Endothelial cell (in vitro differentiated cells): Measurements from ENCODE around the gene MAP1LC3B. TPM values are rescaled to one million over a fixed set of nuclear protein-coding genes. Genes with fewer than 3 reads are reported as not detected.
A peak's percentile ranks its signal among the peaks of the same experiment; 100 is the strongest.
"Not testable (repeated sequence)": the region's sequence is repeated elsewhere in the genome, so short reads cannot be mapped to it uniquely, and the experiment has no call there.

Experiments used
- DNase-seq: peaks from one replicate; pipeline ENCODE4 v3.0.0; 2021; ENCODE audit warnings: low spot score
- H3K27ac Mint-ChIP-seq: one replicate; pipeline ENCODE4 v1.8.0; 2021; ENCODE audit warnings: mixed read lengths, inconsistent platforms; ENCODE audit not compliant: unreplicated experiment
- H3K27me3 Mint-ChIP-seq: one replicate; pipeline ENCODE4 v1.8.0; 2021; ENCODE audit warnings: mild to moderate bottlenecking, moderate library complexity, mixed read lengths, inconsistent platforms; ENCODE audit not compliant: unreplicated experiment
- H3K36me3 Mint-ChIP-seq: one replicate; pipeline ENCODE4 v1.8.0; 2021; ENCODE audit warnings: mild to moderate bottlenecking, low read depth, mixed read lengths, inconsistent platforms; ENCODE audit not compliant: unreplicated experiment
- H3K4me1 Mint-ChIP-seq: one replicate; pipeline ENCODE4 v1.8.0; 2021; ENCODE audit warnings: mild to moderate bottlenecking, mixed read lengths, inconsistent platforms; ENCODE audit not compliant: unreplicated experiment
- H3K4me3 Mint-ChIP-seq: one replicate; pipeline ENCODE4 v1.8.0; 2021; ENCODE audit warnings: mild to moderate bottlenecking, mixed read lengths, inconsistent platforms; ENCODE audit not compliant: unreplicated experiment
- H3K9me3 Mint-ChIP-seq: one replicate; pipeline ENCODE4 v1.8.0; 2021; ENCODE audit warnings: mixed read lengths, inconsistent platforms; ENCODE audit not compliant: unreplicated experiment
- total RNA-seq: library from RNA; stranded (reverse); fragmentation: NEBNext Ultra II Directional; extraction: Animal tissue kit (Norgen Biotek cat#: 25700); gene quantifications from one replicate; pipeline ENCODE4 v1.2.1, GENCODE V29; 2021; ENCODE audit not compliant: unreplicated experiment
- TF ChIP-seq, protein P1 (sequence below): fragments of 200-600 bp; sonication (generic); IDR thresholded peaks from one replicate; pipeline ENCODE4 v1.5.0; 2021; ENCODE audit warnings: antibody characterized with exemption; ENCODE audit not compliant: unreplicated experiment

MAP1LC3B gene
- total RNA-seq, 1 donor from 2014 or later: 71.6 TPM

DNA sequence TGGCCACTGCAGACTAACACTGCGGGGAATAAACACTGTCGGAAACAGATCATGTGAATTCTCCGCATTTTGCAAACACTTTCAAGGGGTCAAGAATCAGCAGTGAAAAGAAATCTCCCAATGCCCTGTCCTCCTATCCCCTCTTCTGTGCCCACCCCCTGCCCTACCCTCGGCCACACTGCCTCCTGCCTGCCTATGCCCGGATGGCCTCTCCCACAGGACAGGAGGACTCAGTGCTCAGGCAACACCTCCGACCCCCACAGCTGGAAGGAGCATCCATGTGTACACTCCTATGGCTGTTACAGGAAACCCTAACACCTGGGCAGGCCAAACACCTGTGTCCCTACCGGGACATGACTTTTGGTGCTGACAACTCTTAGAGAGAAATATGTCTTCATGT lies 33.0 kb upstream of the MAP1LC3B start:
- H3K36me3 Mint-ChIP-seq: no peaks in the 10 kb centered on the region
- H3K4me3 Mint-ChIP-seq: peak overlapping the region; percentile 15
- no peak overlapping the region for H3K27ac Mint-ChIP-seq
- no peaks in the 10 kb centered on the region for H3K9me3 Mint-ChIP-seq
- TF ChIP-seq, protein P1, sequence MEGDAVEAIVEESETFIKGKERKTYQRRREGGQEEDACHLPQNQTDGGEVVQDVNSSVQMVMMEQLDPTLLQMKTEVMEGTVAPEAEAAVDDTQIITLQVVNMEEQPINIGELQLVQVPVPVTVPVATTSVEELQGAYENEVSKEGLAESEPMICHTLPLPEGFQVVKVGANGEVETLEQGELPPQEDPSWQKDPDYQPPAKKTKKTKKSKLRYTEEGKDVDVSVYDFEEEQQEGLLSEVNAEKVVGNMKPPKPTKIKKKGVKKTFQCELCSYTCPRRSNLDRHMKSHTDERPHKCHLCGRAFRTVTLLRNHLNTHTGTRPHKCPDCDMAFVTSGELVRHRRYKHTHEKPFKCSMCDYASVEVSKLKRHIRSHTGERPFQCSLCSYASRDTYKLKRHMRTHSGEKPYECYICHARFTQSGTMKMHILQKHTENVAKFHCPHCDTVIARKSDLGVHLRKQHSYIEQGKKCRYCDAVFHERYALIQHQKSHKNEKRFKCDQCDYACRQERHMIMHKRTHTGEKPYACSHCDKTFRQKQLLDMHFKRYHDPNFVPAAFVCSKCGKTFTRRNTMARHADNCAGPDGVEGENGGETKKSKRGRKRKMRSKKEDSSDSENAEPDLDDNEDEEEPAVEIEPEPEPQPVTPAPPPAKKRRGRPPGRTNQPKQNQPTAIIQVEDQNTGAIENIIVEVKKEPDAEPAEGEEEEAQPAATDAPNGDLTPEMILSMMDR: no peak
- no peaks in the 10 kb centered on the region for H3K4me1 Mint-ChIP-seq
- H3K27me3 Mint-ChIP-seq: no peaks in the 10 kb centered on the region
- no peak for DNase-seq

DNA sequence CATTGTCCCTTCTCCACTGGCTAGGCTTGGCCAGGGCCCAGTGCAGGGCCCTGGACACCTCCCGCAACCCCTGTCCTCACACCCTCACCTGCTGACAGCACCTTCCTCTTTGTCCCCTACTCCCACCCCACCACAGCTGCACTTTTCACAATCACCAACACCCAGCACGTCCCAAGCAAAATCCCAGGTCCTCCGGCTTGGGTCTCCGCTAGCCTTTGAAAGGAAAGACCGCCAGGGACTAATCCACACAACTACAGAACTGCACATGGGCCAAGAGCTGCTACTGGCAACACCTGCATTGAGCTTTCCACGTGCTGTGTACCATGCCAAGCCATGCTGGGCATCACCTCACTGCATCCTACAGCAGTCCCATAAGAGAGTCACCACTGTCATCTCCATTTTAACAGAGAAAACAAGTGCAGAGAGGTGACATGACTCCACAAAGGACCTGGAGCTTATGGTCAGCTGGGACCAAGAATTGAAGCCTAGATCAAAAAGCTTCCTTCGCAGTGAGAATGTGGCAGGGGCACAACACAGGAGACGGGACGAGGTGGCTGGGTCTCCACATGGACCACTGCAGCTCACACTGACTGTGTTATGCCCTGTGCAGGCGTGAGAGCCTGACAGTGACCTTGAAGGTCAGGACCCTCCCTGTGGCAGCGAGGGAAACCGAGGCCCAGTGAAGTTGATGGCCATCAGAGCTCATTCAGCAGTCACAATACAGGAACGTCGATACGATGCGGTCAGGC lies 31.1 kb upstream of the MAP1LC3B start:
- no peaks in the 10 kb centered on the region for H3K9me3 Mint-ChIP-seq
- no peak for DNase-seq
- no peaks in the 10 kb centered on the region for H3K4me1 Mint-ChIP-seq
- H3K36me3 Mint-ChIP-seq: no peaks in the 10 kb centered on the region
- H3K27ac Mint-ChIP-seq: no peak overlapping the region
- H3K27me3 Mint-ChIP-seq: no peaks in the 10 kb centered on the region
- no peak overlapping the region for H3K4me3 Mint-ChIP-seq
- TF ChIP-seq, protein P1: no peak

DNA sequence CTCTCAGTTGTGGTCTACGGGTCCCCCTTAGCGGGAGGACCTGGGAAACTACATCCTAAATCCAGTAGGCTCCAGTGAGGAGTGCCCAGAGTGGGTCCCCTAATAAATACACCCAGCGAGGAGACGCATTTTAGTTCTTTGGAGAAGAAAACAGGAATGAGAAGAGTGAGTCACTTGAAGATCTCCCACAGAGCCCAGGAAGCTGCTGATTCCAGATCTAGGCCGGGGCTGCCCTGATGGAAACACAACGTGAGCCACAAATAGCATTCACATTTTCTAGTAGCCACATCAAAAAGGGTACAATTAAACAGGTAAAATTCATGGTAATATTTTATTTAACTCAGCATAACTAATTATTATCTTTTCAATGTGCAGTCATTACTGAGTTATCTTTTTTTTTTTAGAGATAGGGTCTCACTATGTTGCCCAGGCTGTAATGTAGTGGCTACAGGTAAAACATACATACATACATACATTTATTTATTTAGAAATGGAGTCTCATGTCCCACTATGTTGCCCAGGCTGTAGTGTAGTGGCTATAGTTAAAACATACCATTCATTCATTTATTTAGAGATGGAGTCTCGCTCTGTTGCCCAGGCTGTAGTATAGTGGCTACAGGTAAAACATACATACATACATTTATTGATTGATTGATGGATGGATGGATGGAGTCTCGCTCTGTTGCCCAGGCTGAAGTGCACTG lies 30.1 kb upstream of the MAP1LC3B start:
- H3K27ac Mint-ChIP-seq: no peak overlapping the region
- no peaks in the 10 kb centered on the region for H3K9me3 Mint-ChIP-seq
- no peaks in the 10 kb centered on the region for H3K27me3 Mint-ChIP-seq
- TF ChIP-seq, protein P1: no peak
- no peak for DNase-seq
- no peaks in the 10 kb centered on the region for H3K36me3 Mint-ChIP-seq
- no peak overlapping the region for H3K4me3 Mint-ChIP-seq
- H3K4me1 Mint-ChIP-seq: no peaks in the 10 kb centered on the region

DNA sequence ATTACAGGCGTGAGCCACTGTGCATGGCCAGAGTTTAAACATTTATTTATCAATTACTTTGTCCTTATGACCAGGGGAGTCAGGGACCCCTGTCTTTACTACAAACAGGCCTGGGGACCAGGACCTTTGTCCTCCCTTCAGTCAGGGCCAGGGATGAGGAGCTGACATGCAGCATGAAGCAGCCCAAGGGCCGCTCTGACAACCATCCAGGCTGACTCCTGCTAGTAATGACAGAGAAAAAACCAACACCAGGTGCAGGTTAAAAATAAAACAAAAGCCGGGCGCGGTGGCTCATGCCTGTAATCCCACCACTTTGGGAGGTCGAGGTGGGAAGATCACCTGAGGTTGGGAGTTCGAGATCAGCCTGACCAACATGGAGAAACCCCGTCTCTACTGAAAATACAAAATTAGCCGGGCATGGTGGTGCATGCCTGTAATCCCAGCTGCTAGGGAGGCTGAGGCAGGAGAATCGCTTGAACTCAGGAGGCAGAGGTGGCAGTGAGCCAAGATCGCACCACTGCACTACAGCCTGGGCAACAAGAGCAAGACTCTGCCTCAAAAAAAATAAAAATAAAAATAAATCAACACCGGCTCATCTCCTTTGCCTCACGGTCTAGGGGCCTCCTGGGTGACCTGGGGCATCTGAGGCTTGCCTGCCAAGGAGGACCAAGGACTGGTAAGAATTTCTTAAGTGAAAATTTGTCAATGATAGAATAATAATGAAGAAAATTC lies 29.1 kb upstream of the MAP1LC3B start:
- DNase-seq, H3K4me1 Mint-ChIP-seq, H3K36me3 Mint-ChIP-seq, H3K9me3 Mint-ChIP-seq, H3K4me3 Mint-ChIP-seq, H3K27ac Mint-ChIP-seq, H3K27me3 Mint-ChIP-seq: not testable (repeated sequence)

DNA sequence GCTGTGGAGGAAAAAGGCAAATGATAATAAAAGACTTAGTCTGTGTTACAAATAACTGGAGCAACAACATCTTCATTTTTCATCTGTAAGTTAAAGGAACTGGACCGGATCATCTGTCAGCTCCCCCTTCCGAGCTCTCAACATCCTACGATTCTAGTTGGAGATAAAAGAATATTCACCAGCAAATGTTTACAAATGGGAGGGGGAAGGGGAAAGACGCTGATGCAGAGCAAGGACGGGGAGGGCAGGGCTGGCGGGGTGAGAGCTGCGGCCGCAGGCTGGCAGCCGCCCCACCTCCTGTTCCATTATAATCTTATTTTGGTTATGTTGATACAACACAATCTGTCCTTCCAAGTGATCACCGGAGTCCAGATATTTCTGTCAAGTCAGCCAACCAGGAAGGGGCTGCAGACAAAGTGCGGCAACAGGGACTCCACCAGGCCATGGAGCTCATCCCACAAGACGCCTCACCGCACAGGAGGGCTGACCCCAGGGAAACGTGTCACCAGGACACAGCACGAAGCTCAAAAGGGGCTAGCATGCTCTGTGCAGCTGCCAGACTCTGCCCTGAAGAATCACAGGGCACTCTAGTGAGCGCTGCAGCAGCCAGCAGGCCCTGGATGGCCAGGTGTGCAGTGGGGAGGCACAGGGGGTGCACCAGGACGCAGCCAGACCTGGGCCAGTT lies 28.2 kb upstream of the MAP1LC3B start:
- TF ChIP-seq, protein P1: no peak
- H3K27ac Mint-ChIP-seq: no peak overlapping the region
- no peak for DNase-seq

More for the DNA sequence above, 28.2 kb upstream of the MAP1LC3B start:
- no peaks in the 10 kb centered on the region for H3K9me3 Mint-ChIP-seq
- peaks cover 8% of the 10 kb centered on the region for H3K4me1 Mint-ChIP-seq
- no peak overlapping the region for H3K4me3 Mint-ChIP-seq
- H3K27me3 Mint-ChIP-seq: no peaks in the 10 kb centered on the region
- H3K36me3 Mint-ChIP-seq: no peaks in the 10 kb centered on the region
